Stomach (tissue), 4 donors: ENCODE data around the gene PPP2R2C.

Experiments used
- EP300 ChIP-seq: sonication (generic); formaldehyde crosslinking; IDR thresholded peaks from one replicate; pipeline ENCODE4 v1.6.1; 2017; ENCODE audit warnings: antibody characterized with exemption
- POLR2A ChIP-seq, 4 donors: fragments of 450-650 bp; IDR thresholded peaks; one replicate each; pipeline ENCODE4 v1.6.1; 2016; ENCODE audit warnings: antibody characterized with exemption in 4 of 4, control low read depth in 2 of 4, mild to moderate bottlenecking in 1 of 4, moderate library complexity in 1 of 4
- POLR2AphosphoS5 ChIP-seq, 3 donors: sonication (generic); formaldehyde crosslinking; IDR thresholded peaks; one replicate each; pipeline ENCODE4 v1.6.1; 2016; ENCODE audit warnings: antibody characterized with exemption in 3 of 3
- TF ChIP-seq, protein P1 (sequence below), 7 experiments: fragments of 450-650 bp in 4 of 7; fragments of 200-600 bp in 3 of 7; sonication (generic) in 3 of 7; IDR thresholded peaks; one replicate each; pipeline ENCODE4 v1.5.1; 2016 to 2019; ENCODE audit warnings: antibody characterized with exemption in 7 of 7, control low read depth in 2 of 7, mild to moderate bottlenecking in 1 of 7

DNA sequence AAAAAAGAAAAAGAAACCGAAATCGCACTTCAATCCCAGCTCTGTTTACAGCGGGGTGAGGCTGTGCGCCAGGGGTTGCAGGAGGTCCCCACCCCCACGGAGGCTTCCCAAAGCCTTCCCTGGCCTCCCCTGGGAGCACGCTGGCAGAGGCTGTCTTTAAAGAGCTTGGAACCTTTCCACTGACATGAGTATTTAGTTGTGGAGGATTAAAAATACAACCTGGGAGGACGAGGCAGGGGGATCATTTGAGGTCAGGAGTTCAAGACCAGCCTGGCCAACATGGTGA lies 69.1 kb downstream of the PPP2R2C start:
- TF ChIP-seq, protein P1, sequence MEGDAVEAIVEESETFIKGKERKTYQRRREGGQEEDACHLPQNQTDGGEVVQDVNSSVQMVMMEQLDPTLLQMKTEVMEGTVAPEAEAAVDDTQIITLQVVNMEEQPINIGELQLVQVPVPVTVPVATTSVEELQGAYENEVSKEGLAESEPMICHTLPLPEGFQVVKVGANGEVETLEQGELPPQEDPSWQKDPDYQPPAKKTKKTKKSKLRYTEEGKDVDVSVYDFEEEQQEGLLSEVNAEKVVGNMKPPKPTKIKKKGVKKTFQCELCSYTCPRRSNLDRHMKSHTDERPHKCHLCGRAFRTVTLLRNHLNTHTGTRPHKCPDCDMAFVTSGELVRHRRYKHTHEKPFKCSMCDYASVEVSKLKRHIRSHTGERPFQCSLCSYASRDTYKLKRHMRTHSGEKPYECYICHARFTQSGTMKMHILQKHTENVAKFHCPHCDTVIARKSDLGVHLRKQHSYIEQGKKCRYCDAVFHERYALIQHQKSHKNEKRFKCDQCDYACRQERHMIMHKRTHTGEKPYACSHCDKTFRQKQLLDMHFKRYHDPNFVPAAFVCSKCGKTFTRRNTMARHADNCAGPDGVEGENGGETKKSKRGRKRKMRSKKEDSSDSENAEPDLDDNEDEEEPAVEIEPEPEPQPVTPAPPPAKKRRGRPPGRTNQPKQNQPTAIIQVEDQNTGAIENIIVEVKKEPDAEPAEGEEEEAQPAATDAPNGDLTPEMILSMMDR (IDR thresholded peaks at IDR 0.05), result no peak
- TF ChIP-seq POLR2AphosphoS5 (IDR thresholded peaks at IDR 0.05), result no peak
- TF ChIP-seq POLR2A (IDR thresholded peaks at IDR 0.05), result no peak
- TF ChIP-seq EP300, result no peak
